Natural killer cell (primary cell): ENCODE measurements around the gene ATXN2. TPM values are rescaled to one million over a fixed set of nuclear protein-coding genes. Genes with fewer than 3 reads are reported as not detected.
A peak's percentile ranks its signal among the peaks of the same experiment; 100 is the strongest.
"Not testable (repeated sequence)": the region's sequence is repeated elsewhere in the genome, so short reads cannot be mapped to it uniquely, and the experiment has no call there.

Experiments
- ATAC-seq, 3 donors: fragments of 150-1000 bp in 2 of 3; fragments of 200-7000 bp in 1 of 3; cut with Tn5 transposase; 1 replicate in 1 of 3; 2 replicates in 2 of 3; pipeline ENCODE4 v1.10.0; 2021; ENCODE audit warnings: mild to moderate bottlenecking in 2 of 3, moderate library complexity in 2 of 3
- DNase-seq, 2 donors: peaks; one replicate each; pipeline versions ENCODE4 v3.0.0 to v3.0.0-alpha.2; 2013 to 2021; ENCODE audit warnings: mixed read lengths in 1 of 2
- H3K27ac ChIP-seq: one replicate; pipeline ENCODE4 v1.5.1; 2013; ENCODE audit warnings: mild to moderate bottlenecking, low read length
- H3K27me3 ChIP-seq: one replicate; pipeline ENCODE4 v1.6.1; 2013; ENCODE audit warnings: low read length; ENCODE audit not compliant: control insufficient read depth, insufficient read depth
- H3K36me3 ChIP-seq: one replicate; pipeline ENCODE4 v1.6.1; 2013; ENCODE audit warnings: low read length; ENCODE audit not compliant: control insufficient read depth, insufficient read depth
- H3K4me1 ChIP-seq: one replicate; pipeline ENCODE4 v1.6.1; 2013; ENCODE audit warnings: low read length; ENCODE audit not compliant: control insufficient read depth, insufficient read depth
- H3K4me3 ChIP-seq: one replicate; pipeline ENCODE4 v1.5.1; 2013; ENCODE audit warnings: low read length
- H3K9me3 ChIP-seq: one replicate; pipeline ENCODE4 v1.6.1; 2013; ENCODE audit warnings: low read length; ENCODE audit not compliant: control insufficient read depth, insufficient read depth
- H3K27ac Mint-ChIP-seq, 2 donors: one replicate each; pipeline ENCODE4 v1.8.0; 2022; ENCODE audit warnings: mild to moderate bottlenecking in 2 of 2, mixed read lengths in 2 of 2, moderate library complexity in 1 of 2
- H3K27me3 Mint-ChIP-seq, 2 donors: one replicate each; pipeline ENCODE4 v1.8.0; 2022; ENCODE audit warnings: low read depth in 2 of 2, mixed read lengths in 2 of 2
- H3K36me3 Mint-ChIP-seq: one replicate; pipeline ENCODE4 v1.8.0; 2022; ENCODE audit warnings: mixed read lengths
- H3K4me1 Mint-ChIP-seq, 2 donors: one replicate each; pipeline ENCODE4 v1.8.0; 2022; ENCODE audit warnings: mixed read lengths in 2 of 2
- H3K4me3 Mint-ChIP-seq: one replicate; pipeline ENCODE4 v1.8.0; 2022; ENCODE audit warnings: mild to moderate bottlenecking, moderate library complexity, mixed read lengths
- H3K9me3 Mint-ChIP-seq, 2 donors: one replicate each; pipeline ENCODE4 v1.8.0; 2022; ENCODE audit warnings: mixed read lengths in 2 of 2
- WGBS: methylation state at CpG from one replicate; pipeline ENCODE4 v1.1.7; 2013; ENCODE audit warnings: missing lambda C conversion rate; ENCODE audit not compliant: insufficient coverage; 5-methylcytosine and 5-hydroxymethylcytosine counted together
- intact Hi-C: fragments of 100-400 bp; cut with micrococcal nuclease; formaldehyde crosslinking; loops from one replicate; pipeline ENCODE4 v1.14.2; 2022
- total RNA-seq, 4 donors: library from RNA; stranded (reverse); fragments of 120-200 nt in 1 of 4; gene quantifications; one replicate each; pipeline versions ENCODE4 v1.2.3 to v1.2.4, GENCODE V29; 2013 to 2022
- TF ChIP-seq, protein P1 (sequence below): fragments of 200-600 bp; IDR thresholded peaks from one replicate; pipeline ENCODE4 v1.8.0; 2022; ENCODE audit warnings: antibody characterized with exemption

ATXN2 gene
- total RNA-seq, 3 donors from 2014 or later (not counting 1 experiment from before 2014, with no cell fraction given) = 44.9 to 56.5 (median 51.5) TPM

DNA sequence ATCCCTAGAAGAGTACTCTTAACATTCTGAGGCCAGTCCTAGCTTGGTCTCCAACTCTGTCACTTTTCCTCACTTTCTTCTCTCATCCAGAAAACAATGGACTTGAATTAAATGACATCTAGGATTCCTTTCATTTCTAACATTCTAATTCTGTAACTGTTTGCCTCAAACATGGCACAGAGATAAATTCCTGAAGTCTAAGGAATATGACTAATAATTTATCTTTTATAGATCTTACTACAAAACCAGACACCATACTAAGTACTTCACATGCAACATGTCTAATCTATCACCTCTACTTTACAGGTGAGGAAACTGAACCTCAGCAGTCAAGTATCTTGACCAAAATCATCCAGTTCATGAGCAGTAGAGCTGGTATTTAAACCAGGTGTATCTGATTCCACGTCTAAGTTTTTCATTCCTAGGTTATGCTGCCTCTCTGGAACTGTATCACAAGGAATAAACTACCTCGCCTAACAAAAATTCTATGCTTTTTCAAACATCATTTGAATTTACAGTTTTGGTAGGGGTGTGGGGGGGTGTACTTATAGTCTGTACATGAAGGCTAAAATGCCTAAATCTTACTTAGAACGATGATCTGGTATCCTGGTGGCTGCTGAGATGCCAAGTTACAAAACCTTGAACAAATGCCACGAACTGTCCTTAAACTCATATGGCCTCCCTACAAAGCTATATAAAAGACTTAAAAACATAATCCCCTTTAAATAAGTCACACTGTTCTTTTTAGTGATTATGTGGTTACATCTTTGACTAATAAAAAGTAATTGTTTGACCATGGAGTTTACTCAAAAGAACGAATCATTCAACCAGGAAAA is 41.6 kb downstream of the ATXN2 start:
- no peaks in the 10 kb centered on the region for H3K9me3 ChIP-seq
- H3K4me3 Mint-ChIP-seq = peak overlapping the region; percentile 41
- H3K9me3 Mint-ChIP-seq = no peaks in the 10 kb centered on the region
- H3K27ac ChIP-seq = no peak overlapping the region
- TF ChIP-seq, protein P1, sequence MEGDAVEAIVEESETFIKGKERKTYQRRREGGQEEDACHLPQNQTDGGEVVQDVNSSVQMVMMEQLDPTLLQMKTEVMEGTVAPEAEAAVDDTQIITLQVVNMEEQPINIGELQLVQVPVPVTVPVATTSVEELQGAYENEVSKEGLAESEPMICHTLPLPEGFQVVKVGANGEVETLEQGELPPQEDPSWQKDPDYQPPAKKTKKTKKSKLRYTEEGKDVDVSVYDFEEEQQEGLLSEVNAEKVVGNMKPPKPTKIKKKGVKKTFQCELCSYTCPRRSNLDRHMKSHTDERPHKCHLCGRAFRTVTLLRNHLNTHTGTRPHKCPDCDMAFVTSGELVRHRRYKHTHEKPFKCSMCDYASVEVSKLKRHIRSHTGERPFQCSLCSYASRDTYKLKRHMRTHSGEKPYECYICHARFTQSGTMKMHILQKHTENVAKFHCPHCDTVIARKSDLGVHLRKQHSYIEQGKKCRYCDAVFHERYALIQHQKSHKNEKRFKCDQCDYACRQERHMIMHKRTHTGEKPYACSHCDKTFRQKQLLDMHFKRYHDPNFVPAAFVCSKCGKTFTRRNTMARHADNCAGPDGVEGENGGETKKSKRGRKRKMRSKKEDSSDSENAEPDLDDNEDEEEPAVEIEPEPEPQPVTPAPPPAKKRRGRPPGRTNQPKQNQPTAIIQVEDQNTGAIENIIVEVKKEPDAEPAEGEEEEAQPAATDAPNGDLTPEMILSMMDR = no peak
- no peaks in the 10 kb centered on the region for H3K36me3 Mint-ChIP-seq
- intact Hi-C loops = no loop called here
- no peaks in the 10 kb centered on the region for H3K27me3 Mint-ChIP-seq
- ATAC-seq (no peak), DNase-seq (no peak)
- no peak overlapping the region for H3K4me3 ChIP-seq
- no peaks in the 10 kb centered on the region for H3K27me3 ChIP-seq
- peaks cover 33 to 40% of the 10 kb centered on the region in 2 donors for H3K4me1 Mint-ChIP-seq
- 90% methylated on average over 3 of the region's 5 CpGs for WGBS
- no peaks in the 10 kb centered on the region for H3K4me1 ChIP-seq
- H3K27ac Mint-ChIP-seq = peak overlapping the region; percentile 65 to 79
- H3K36me3 ChIP-seq = peaks cover 2% of the 10 kb centered on the region

DNA sequence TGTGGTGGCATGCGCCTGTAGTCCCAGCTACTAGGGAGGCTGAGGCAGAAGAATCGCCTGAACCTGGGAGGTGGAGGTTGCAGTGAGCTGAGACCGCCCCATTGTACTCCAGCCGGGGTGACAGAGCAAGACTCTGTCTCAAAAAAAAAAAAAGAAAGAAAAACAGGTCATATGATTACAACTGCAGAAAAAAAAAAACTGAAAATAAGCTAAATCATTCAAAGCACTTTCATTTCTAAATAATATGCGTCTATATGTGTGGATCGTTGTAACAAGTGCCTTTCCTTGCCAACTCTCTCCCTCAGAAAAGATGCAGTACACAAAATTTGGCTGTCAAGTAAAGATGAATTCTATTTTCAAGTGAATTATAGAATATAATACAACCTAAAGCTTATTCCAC is 42.4 kb downstream of the ATXN2 start:
- H3K9me3 Mint-ChIP-seq = no peaks in the 10 kb centered on the region
- H3K36me3 ChIP-seq = peaks cover 3% of the 10 kb centered on the region
- 77% methylated on average over 4 of the region's 6 CpGs for WGBS
- H3K27ac ChIP-seq = no peak overlapping the region
- peak overlapping the region; percentile 65 to 79 for H3K27ac Mint-ChIP-seq
- H3K9me3 ChIP-seq = no peaks in the 10 kb centered on the region
- intact Hi-C loops = no loop called here
- no peaks in the 10 kb centered on the region for H3K36me3 Mint-ChIP-seq
- TF ChIP-seq, protein P1 = no peak
- no peak overlapping the region for H3K4me3 ChIP-seq
- H3K4me3 Mint-ChIP-seq = no peak overlapping the region
- H3K27me3 Mint-ChIP-seq = no peaks in the 10 kb centered on the region
- H3K4me1 Mint-ChIP-seq = peaks cover 32 to 40% of the 10 kb centered on the region in 2 donors
- H3K27me3 ChIP-seq = no peaks in the 10 kb centered on the region
- DNase-seq = no peak
- H3K4me1 ChIP-seq = no peaks in the 10 kb centered on the region
- ATAC-seq = peak in 1 of 3 donors; percentile 38

DNA sequence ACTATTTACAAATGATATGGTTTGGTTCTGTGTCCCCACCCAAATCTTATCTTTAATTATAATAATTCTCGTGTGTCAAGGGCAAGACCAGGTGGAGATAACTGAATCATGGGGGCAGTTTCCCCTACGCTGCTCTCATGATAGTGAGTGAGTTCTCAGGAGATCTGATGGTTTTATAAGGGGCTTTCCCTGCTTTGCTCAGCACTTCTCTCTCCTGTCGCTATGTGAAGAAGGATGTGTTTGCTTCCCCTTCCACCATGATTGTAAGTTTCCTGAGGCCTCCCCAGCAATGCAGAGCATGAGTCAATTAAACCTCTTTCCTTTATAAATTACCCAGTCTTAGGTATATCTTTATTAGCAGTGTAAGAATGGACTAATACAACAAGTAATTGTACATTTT is 43.8 kb downstream of the ATXN2 start:
- H3K27me3 ChIP-seq, H3K27ac Mint-ChIP-seq, H3K4me1 ChIP-seq, H3K4me3 ChIP-seq, H3K36me3 Mint-ChIP-seq, H3K9me3 Mint-ChIP-seq, H3K4me3 Mint-ChIP-seq, intact Hi-C loops, H3K27ac ChIP-seq, H3K27me3 Mint-ChIP-seq, H3K9me3 ChIP-seq, ATAC-seq, DNase-seq: not testable (repeated sequence)
- H3K4me1 Mint-ChIP-seq = peaks cover 28 to 35% of the 10 kb centered on the region in 2 donors
- 83% methylated on average over 2 of the region's 3 CpGs for WGBS
- peaks cover 13% of the 10 kb centered on the region for H3K36me3 ChIP-seq

DNA sequence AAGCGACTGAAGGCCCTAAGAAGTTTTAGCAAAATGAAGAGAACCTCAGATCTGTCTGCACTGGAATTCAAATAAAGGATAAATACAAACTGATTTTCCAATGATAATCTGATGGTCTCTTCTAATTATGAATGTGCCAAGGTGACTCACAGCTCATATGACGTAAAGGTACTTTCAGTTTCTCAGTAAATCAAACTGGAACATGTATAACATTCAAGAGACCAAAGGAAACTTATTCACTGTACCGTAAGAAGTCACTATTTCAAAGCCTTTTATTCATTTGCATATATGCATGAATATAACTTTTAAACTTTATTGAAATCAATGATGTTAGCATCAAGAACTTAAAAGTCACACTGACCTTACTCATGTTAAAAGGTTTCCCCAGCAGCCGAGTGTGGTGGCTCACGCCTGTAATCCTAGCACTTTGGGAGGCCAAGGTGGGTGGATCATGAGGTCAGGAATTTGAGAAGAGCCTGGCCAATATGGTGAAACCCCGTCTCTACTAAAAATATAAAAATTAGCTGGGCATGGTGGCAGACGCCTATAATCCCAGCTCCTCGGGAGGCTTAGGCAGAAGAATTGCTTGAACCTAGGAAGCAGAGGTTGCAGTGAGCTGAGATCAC is 52.2 kb downstream of the ATXN2 start:
- TF ChIP-seq, protein P1 = no peak
- no peak overlapping the region for H3K4me3 Mint-ChIP-seq
- no peak overlapping the region for H3K4me3 ChIP-seq

More for the DNA sequence above, 52.2 kb downstream of the ATXN2 start:
- 91% methylated on average over 8 of the region's 8 CpGs for WGBS
- no peak overlapping the region for H3K27ac Mint-ChIP-seq
- ATAC-seq (no peak), DNase-seq (peak in 1 of 2 donors; percentile 44)
- intact Hi-C loops = no loop called here
- peaks cover 30% of the 10 kb centered on the region for H3K36me3 ChIP-seq
- H3K9me3 ChIP-seq = no peaks in the 10 kb centered on the region
- no peaks in the 10 kb centered on the region for H3K9me3 Mint-ChIP-seq
- H3K27me3 ChIP-seq = no peaks in the 10 kb centered on the region
- H3K4me1 ChIP-seq = no peaks in the 10 kb centered on the region
- H3K27me3 Mint-ChIP-seq = no peaks in the 10 kb centered on the region
- no peak overlapping the region for H3K27ac ChIP-seq
- peaks cover 10% of the 10 kb centered on the region for H3K36me3 Mint-ChIP-seq
- H3K4me1 Mint-ChIP-seq = no peaks in the 10 kb centered on the region
